D721Med (cell line): ENCODE data around the gene RBM18.

ENCODE experiments used
- DNase-seq: peaks from one replicate; pipeline ENCODE4 v3.0.0; 2011; ENCODE audit warnings: low spot score; ENCODE audit not compliant: insufficient read length
- FAIRE-seq: peaks from 2 replicates; lab custom pipeline; 2011; peaks lifted over from hg19 to GRCh38; lab: Jason Lieb, UNC
- TF ChIP-seq, protein P1 (sequence below): IDR thresholded peaks from 2 replicates; pipeline ENCODE4 v1.5.1; 2012; ENCODE audit warnings: mild to moderate bottlenecking, control low read depth; ENCODE audit not compliant: insufficient read depth; ENCODE audit errors: missing control alignments

RBM18 gene

GRCh38 chr9:122228568-122229484 lies 35.8 kb downstream of the RBM18 start, which contains the start of gene LHX6:
Gene LHX6 (minus strand): TSS chr9:122228957. CDS start chr9:122228740, 217 bp downstream.
- FAIRE-seq, result no peak
- TF ChIP-seq, protein P1, sequence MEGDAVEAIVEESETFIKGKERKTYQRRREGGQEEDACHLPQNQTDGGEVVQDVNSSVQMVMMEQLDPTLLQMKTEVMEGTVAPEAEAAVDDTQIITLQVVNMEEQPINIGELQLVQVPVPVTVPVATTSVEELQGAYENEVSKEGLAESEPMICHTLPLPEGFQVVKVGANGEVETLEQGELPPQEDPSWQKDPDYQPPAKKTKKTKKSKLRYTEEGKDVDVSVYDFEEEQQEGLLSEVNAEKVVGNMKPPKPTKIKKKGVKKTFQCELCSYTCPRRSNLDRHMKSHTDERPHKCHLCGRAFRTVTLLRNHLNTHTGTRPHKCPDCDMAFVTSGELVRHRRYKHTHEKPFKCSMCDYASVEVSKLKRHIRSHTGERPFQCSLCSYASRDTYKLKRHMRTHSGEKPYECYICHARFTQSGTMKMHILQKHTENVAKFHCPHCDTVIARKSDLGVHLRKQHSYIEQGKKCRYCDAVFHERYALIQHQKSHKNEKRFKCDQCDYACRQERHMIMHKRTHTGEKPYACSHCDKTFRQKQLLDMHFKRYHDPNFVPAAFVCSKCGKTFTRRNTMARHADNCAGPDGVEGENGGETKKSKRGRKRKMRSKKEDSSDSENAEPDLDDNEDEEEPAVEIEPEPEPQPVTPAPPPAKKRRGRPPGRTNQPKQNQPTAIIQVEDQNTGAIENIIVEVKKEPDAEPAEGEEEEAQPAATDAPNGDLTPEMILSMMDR, result no peak
- DNase-seq, result no peak

- DNase-seq (no peak), FAIRE-seq (no peak)
- TF ChIP-seq, protein P1, result no peak
Measured at GRCh38 chr9:122228191-122228567, 36.5 kb downstream of the RBM18 start.

DNA sequence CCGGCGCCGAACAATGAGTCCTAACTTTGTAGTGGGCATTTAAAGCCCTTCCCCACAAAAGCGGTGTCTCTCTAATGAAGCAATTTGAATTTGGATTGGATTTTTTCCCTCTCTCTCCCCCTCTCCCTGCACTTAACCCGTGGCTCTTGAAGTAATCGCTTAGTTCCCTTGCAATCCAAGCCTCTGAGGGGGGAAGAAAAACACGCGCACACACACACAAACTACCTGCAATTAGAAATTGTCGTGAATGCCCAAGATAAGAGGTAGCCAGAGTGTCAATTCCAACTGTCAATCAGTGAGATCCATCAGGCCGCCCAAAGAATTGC lies 37.1 kb downstream of the RBM18 start:
- DNase-seq, result no peak
- no peak for FAIRE-seq
- TF ChIP-seq, protein P1, result no peak

DNA sequence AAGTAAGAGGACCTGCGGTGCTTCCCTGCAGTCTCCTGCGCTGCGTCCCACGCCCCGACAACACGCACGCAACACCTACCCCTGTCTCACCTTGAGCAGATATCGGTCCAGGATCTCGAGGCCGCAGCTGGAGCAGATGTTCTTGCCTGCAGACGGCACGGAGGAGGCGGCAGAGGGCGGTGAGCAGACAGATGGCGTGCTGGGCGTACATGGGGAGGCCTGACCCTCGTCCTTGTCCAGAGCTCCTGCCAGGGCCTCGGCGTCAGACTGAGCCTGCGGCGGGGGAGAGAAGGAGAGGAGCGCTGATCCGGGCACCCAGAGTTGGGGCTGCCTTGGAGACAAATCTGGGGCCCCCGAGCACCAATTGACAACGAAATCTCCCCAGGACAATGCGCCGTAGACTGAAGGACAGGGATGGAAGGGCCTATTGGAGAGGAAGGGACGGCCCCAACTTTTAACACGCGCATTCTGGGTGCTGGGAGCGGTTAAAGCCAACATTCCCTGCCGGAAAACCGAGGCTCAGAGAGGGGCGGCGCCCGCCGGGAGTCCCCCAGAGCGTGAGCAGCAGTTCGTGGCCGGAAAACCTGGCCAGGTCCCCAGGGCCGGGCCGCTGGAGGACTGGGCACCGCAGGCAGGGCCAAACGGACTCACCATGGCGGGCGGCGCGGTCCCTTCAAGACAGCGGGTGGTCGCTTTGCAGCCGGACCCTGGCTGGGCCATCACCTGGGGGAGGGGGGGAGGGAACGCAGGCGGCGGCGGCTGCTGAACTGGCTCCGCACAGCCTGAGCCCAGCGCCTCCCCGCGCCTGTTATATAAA lies 37.7 kb downstream of the RBM18 start:
- FAIRE-seq (no peak), DNase-seq (no peak)
- TF ChIP-seq, protein P1, result no peak

- FAIRE-seq (no peak), DNase-seq (no peak)
- TF ChIP-seq, protein P1, result no peak
Measured at GRCh38 chr9:122226142-122226757, 38.4 kb downstream of the RBM18 start.

DNA sequence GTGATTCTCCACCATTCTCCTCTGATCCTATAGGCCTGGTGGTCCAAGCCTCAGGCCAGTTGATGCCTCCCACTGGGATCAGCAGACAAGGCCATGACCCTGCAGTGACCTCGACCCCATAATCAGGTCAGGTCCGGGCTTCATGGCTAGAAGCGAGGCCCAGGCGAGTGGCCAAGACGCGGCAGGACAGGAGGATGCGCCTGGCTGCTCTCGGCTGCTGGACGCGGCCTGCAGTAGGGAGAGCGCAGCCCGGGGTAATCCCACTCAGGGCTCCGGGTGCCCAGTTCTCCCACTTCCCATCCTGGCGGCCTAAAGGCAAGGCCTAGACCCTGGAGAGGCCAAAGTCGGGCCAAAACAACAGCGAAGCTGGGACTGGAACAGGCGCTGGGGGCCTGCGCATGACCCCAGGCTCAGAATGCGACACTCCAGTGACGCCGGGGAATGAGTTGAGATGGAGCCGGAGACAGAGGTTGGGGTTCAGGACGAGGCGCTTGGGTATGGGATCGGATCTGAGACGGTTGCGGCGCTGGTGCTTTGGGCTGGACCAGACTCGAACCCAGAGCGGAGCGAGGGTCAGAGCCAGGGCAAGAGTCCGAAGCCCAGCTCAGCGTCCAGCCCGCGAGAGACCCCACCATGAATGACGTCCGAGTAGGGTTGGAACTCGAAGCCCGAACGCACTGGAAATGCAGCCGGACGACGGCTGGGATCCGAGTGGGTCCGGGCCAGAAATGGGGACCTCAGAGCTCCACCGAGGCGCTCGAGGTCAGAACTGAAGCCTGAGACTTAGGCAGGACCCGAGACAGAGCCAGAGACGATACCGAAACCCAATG lies 39.1 kb downstream of the RBM18 start:
- DNase-seq (no peak), FAIRE-seq (no peak)
- TF ChIP-seq, protein P1, result no peak
